ENCODE results near the gene UCK2. TPM values are rescaled to one million over a fixed set of nuclear protein-coding genes. Genes with fewer than 3 reads are reported as not detected.

UCK2 gene
- total and polyA plus RNA-seq, 2 experiments from 2014 or later, result 101 to 149 TPM

DNA sequence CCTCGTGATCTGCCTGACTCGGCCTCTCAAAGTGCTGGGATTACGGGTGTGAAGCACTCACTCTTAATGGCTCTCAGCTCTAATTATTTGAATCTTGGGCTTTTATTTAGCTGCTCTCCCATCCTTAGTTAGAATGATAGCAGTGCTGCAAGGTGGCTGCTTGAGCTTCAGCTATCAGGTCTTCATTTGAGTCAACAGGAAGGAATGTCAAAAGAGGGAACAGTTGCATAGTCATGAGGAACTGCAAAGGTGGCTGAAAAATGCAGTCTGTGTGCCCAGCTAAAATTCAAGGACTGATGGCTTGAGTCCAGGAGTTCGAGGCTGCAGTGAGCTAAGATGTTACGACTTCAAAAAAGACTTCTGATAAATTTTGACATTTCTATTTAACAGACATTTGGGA is 55.6 kb downstream of the UCK2 start:
- Histone ChIP-seq H3K27me3 (ENCODE audit: insufficient read depth) (no peaks in the 10 kb centered on the region), H3K9me2 (ENCODE audit: insufficient read depth) (no peaks in the 10 kb centered on the region), H3K27ac (ENCODE audit: low read depth) (no peak overlapping the region; the same call in 1 of the 2 replicates), H4K20me1 (replicated peaks; ENCODE audit: insufficient read depth) (peaks cover 80% of the 10 kb centered on the region), H3K4me1 (ENCODE audit: insufficient read depth) (peaks cover 35% of the 10 kb centered on the region), H3K4me2 (peak overlapping the region; percentile 15; the same call in 1 of the 2 replicates), H2AFZ (no peak overlapping the region), H3F3A (replicated peaks; ENCODE audit: low read depth) (no peaks in the 10 kb centered on the region), H3K36me3 (ENCODE audit: insufficient read depth) (peaks cover 3% of the 10 kb centered on the region; the same call in 1 of the 2 replicates), H3K79me2 (replicated peaks; ENCODE audit: insufficient read depth) (peaks cover 100% of the 10 kb centered on the region), H3K4me3 (no peak overlapping the region)
- Mint-ChIP-seq H3K27ac (peak overlapping the region; percentile 67; the same call in 1 of the 2 replicates), H3K4me3 (no peak overlapping the region; the same call in 2 of the 3 replicates), H3K36me3 (ENCODE audit: low read depth) (peaks cover 22% of the 10 kb centered on the region), H3K4me1 (peaks cover 54% of the 10 kb centered on the region), H3K9me3 (peaks cover 5% of the 10 kb centered on the region; the same call in 2 of the 3 replicates), H3K27me3 (ENCODE audit: insufficient read depth, low read depth, poor library complexity) (peaks cover 2% of the 10 kb centered on the region)
- ATAC-seq, result peak; percentile 23; the same call in 1 of the 3 replicates
- DNase-seq (ENCODE audit: low spot score), result peak; percentile 45
- TF ChIP-seq ZNF331 (CRISPR knock-in tag; IDR thresholded peaks at IDR 0.05; ENCODE audit: low read depth), result no peak
- TF ChIP-seq JUNB (IDR thresholded peaks at IDR 0.05; ENCODE audit: unreplicated experiment), result no peak
- TF ChIP-seq, protein P1, sequence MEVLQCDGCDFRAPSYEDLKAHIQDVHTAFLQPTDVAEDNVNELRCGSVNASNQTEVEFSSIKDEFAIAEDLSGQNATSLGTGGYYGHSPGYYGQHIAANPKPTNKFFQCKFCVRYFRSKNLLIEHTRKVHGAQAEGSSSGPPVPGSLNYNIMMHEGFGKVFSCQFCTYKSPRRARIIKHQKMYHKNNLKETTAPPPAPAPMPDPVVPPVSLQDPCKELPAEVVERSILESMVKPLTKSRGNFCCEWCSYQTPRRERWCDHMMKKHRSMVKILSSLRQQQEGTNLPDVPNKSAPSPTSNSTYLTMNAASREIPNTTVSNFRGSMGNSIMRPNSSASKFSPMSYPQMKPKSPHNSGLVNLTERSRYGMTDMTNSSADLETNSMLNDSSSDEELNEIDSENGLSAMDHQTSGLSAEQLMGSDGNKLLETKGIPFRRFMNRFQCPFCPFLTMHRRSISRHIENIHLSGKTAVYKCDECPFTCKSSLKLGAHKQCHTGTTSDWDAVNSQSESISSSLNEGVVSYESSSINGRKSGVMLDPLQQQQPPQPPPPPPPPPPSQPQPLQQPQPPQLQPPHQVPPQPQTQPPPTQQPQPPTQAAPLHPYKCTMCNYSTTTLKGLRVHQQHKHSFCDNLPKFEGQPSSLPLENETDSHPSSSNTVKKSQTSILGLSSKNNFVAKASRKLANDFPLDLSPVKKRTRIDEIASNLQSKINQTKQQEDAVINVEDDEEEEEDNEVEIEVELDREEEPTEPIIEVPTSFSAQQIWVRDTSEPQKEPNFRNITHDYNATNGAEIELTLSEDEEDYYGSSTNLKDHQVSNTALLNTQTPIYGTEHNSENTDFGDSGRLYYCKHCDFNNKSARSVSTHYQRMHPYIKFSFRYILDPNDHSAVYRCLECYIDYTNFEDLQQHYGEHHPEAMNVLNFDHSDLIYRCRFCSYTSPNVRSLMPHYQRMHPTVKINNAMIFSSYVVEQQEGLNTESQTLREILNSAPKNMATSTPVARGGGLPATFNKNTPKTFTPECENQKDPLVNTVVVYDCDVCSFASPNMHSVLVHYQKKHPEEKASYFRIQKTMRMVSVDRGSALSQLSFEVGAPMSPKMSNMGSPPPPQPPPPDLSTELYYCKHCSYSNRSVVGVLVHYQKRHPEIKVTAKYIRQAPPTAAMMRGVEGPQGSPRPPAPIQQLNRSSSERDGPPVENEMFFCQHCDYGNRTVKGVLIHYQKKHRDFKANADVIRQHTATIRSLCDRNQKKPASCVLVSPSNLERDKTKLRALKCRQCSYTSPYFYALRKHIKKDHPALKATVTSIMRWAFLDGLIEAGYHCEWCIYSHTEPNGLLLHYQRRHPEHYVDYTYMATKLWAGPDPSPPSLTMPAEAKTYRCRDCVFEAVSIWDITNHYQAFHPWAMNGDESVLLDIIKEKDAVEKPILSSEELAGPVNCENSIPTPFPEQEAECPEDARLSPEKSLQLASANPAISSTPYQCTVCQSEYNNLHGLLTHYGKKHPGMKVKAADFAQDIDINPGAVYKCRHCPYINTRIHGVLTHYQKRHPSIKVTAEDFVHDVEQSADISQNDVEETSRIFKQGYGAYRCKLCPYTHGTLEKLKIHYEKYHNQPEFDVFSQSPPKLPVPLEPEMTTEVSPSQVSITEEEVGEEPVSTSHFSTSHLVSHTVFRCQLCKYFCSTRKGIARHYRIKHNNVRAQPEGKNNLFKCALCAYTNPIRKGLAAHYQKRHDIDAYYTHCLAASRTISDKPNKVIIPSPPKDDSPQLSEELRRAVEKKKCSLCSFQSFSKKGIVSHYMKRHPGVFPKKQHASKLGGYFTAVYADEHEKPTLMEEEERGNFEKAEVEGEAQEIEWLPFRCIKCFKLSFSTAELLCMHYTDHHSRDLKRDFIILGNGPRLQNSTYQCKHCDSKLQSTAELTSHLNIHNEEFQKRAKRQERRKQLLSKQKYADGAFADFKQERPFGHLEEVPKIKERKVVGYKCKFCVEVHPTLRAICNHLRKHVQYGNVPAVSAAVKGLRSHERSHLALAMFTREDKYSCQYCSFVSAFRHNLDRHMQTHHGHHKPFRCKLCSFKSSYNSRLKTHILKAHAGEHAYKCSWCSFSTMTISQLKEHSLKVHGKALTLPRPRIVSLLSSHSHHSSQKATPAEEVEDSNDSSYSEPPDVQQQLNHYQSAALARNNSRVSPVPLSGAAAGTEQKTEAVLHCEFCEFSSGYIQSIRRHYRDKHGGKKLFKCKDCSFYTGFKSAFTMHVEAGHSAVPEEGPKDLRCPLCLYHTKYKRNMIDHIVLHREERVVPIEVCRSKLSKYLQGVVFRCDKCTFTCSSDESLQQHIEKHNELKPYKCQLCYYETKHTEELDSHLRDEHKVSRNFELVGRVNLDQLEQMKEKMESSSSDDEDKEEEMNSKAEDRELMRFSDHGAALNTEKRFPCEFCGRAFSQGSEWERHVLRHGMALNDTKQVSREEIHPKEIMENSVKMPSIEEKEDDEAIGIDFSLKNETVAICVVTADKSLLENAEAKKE (CRISPR knock-in tag; IDR thresholded peaks at IDR 0.05), result no peak

DNA sequence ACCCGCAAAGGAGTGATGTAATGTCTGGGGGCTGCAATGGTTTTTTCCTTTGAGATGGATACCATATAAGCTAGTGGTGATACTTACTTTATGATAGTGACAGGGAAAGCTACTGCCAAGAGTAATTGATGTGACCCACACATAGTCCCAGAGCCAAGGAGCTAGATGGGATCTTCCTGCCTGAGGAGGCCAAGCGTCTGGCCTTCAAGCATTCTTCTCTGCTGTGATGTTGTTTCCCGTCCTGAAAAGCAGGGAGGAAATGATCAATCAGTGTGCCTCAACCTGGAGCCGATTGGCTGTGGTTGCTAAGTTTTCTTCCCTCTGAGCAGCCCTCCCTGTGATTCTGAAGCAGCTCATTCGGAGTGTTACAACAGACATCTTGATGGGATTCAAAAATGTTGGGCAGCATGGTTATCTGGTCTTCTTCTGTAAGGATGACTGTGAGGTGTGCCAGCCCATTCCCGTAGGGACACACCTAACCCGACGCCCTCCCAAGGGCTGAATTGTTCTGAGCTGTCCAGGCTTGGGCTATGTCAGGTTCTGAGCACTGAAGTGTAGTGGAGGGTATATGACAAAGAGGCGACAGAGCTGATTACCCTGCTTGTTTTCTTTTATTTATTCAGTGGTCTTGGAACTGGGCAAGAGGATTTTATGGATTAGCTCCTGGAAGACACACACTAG is 56.7 kb downstream of the UCK2 start:
- H3K27ac Mint-ChIP-seq, result peak overlapping the region; percentile 73
- DNase-seq (ENCODE audit: low spot score), result peak; percentile 31
- Histone ChIP-seq H3K4me1 (ENCODE audit: insufficient read depth) (peaks cover 35% of the 10 kb centered on the region), H3F3A (replicated peaks; ENCODE audit: low read depth) (no peaks in the 10 kb centered on the region), H3K9me2 (ENCODE audit: insufficient read depth) (no peaks in the 10 kb centered on the region), H3K27me3 (ENCODE audit: insufficient read depth) (no peaks in the 10 kb centered on the region), H3K79me2 (replicated peaks; ENCODE audit: insufficient read depth) (peaks cover 100% of the 10 kb centered on the region), H3K36me3 (ENCODE audit: insufficient read depth) (no peaks in the 10 kb centered on the region), H4K20me1 (replicated peaks; ENCODE audit: insufficient read depth) (peaks cover 79% of the 10 kb centered on the region), H3K27ac (ENCODE audit: low read depth) (peak overlapping the region; percentile 63; the same call in 1 of the 2 replicates), H2AFZ (no peak overlapping the region), H3K4me2 (peak overlapping the region; percentile 15; the same call in 1 of the 2 replicates), H3K4me3 (no peak overlapping the region; the same call in 1 of the 2 replicates)
- ATAC-seq, result peak; percentile 49
- no peaks in the 10 kb centered on the region for H3K9me3 Mint-ChIP-seq
- peaks cover 2% of the 10 kb centered on the region for H3K27me3 Mint-ChIP-seq (ENCODE audit: insufficient read depth, low read depth, poor library complexity)
- H3K4me3 Mint-ChIP-seq, result peak overlapping the region; percentile 20; the same call in 1 of the 3 replicates
- peaks cover 54% of the 10 kb centered on the region for H3K4me1 Mint-ChIP-seq
- H3K36me3 Mint-ChIP-seq (ENCODE audit: low read depth), result peaks cover 11% of the 10 kb centered on the region; the same call in 2 of the 3 replicates
- no peak for TF ChIP-seq ZNF331 (CRISPR knock-in tag; IDR thresholded peaks at IDR 0.05; ENCODE audit: low read depth)
- TF ChIP-seq, protein P1 (CRISPR knock-in tag; IDR thresholded peaks at IDR 0.05), result 0 out of 2 replicates have a peak, but pooled peaks have one; percentile 9
